ENCODE data around the gene KIAA0753.

KIAA0753 gene

GRCh38 chr17:6654841-6655731 is 14.6 kb upstream of the KIAA0753 start:
- H3K27ac ChIP-seq (ENCODE audit: low read length), result no peak overlapping the region
- H3K9me3 ChIP-seq (ENCODE audit: control insufficient read depth in 1 of 2, low read length in 2 of 2), result no peaks in the 10 kb centered on the region
- H3K4me1 ChIP-seq (ENCODE audit: control insufficient read depth in 1 of 2, insufficient read depth in 2 of 2, low read length in 2 of 2), result peaks cover 9 to 29% of the 10 kb centered on the region in 2 donors
- peaks cover 13% of the 10 kb centered on the region for H3K27me3 ChIP-seq (ENCODE audit: low read depth, low read length)
- H3K36me3 ChIP-seq (ENCODE audit: control insufficient read depth in 1 of 2, insufficient read depth in 2 of 2, low read length in 2 of 2), result no peaks in the 10 kb centered on the region
- peak overlapping the region; percentile 5 to 26 for H3K4me3 ChIP-seq (ENCODE audit: low read depth in 1 of 2, low read length in 2 of 2)

DNA sequence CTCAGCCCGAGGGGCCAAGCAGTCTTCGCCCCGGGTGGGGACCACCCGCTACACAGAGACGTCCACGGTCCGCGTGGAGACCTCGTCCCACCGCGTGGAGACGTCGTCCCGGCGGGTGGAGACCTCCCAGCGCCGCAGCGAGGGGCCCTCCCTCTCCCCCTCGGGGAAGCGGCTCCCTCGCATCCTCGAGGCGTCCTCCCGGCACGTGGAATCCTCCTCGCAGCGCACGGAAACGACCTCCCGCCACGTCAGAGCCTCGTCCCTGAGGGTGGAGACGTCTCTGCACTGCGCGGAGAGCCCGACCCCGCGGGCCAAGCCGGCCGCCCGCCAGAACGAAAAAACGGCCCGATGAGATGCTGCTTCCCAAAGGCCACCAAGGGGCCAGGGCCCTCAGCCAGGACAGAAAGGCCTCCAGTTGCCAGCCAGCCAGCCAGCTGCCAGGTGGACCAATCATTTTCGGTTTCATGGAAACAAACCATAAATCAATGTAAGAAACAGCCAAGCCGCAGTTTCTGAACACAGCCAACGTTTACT is 11.5 kb upstream of the KIAA0753 start:
- H3K27ac ChIP-seq (ENCODE audit: low read length), result peak overlapping the region; percentile 31
- peaks cover 17 to 23% of the 10 kb centered on the region in 2 donors for H3K36me3 ChIP-seq (ENCODE audit: control insufficient read depth in 1 of 2, insufficient read depth in 2 of 2, low read length in 2 of 2)
- peaks cover 13 to 37% of the 10 kb centered on the region in 2 donors for H3K4me1 ChIP-seq (ENCODE audit: control insufficient read depth in 1 of 2, insufficient read depth in 2 of 2, low read length in 2 of 2)
- H3K4me3 ChIP-seq (ENCODE audit: low read depth in 1 of 2, low read length in 2 of 2), result peak overlapping the region; percentile 84 to 99
- peaks cover 13% of the 10 kb centered on the region for H3K27me3 ChIP-seq (ENCODE audit: low read depth, low read length)
- H3K9me3 ChIP-seq (ENCODE audit: control insufficient read depth in 1 of 2, low read length in 2 of 2), result no peaks in the 10 kb centered on the region

DNA sequence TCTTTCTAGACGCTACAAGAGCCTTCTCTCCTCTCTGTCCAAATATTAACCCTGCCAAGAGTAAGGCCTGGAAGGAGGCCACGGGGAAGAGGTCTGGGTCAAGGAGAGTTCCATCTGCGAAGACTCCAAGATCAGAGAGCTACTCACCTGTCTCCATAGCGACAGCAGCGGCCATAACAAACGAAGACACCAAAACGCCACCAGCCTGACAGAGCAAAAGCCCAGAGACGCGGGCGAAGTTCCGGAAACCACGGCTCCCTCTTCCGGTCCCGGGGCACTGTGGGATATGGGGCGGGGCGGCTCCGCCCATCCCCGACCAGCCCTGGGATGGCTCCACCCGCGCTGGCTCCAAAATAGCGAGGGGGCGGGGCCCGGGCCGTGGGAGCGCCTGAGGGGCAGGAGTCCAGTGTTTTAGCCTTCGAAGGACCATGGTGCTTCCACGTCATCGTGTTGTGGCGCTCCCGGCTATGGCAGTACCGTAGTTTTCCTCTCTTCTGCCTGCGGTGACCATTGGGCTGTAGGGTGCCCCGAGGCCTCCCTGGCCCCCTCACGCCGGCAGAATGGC is 10.9 kb upstream of the KIAA0753 start, which contains the start of the genes C17orf100 and MED31:
Gene C17orf100, plus strand, starts transcription at position 409 of the 565 bp plus-strand sequence. Its CDS starts 152 bp downstream, at position 561.
Gene MED31, minus strand, starts transcription at position 252 of the 565 bp plus-strand sequence. Its CDS starts 77 bp downstream, at position 175.
- Histone ChIP-seq H3K27ac (ENCODE audit: low read length) (peak within 1 kb of the TSS; percentile 96), H3K4me1 (ENCODE audit: control insufficient read depth in 1 of 2, insufficient read depth in 2 of 2, low read length in 2 of 2) (peaks cover 13 to 37% of the 10 kb centered on the region in 2 donors), H3K36me3 (ENCODE audit: control insufficient read depth in 1 of 2, insufficient read depth in 2 of 2, low read length in 2 of 2) (peaks cover 17 to 24% of the 10 kb centered on the region in 2 donors), H3K4me3 (ENCODE audit: low read depth in 1 of 2, low read length in 2 of 2) (peak within 1 kb of the TSS; percentile 84 to 99), H3K9me3 (ENCODE audit: control insufficient read depth in 1 of 2, low read length in 2 of 2) (no peaks in the 10 kb centered on the region), H3K27me3 (ENCODE audit: low read depth, low read length) (peaks cover 13% of the 10 kb centered on the region)

DNA sequence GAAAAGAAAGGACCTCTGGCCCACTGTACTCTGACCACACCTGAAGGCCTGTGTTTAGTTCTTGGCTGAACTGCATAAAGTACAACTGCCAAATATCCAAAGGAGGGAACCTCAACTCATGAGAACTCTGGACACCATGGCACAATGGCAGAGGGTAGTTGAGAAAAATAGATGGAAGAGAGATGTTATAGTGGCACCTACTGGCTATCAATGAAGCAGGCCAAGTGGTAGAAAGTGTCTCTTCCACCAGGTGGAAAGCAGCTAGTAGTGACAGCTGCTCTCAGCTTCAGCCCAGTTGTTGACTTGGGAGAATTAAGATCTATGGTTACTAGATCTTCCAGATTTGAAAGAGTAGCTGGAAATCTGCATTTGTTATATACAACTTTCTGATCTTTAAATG is 7.7 kb upstream of the KIAA0753 start:
- Histone ChIP-seq H3K36me3 (ENCODE audit: control insufficient read depth in 1 of 2, insufficient read depth in 2 of 2, low read length in 2 of 2) (peaks cover 31 to 45% of the 10 kb centered on the region in 2 donors), H3K4me1 (ENCODE audit: control insufficient read depth in 1 of 2, insufficient read depth in 2 of 2, low read length in 2 of 2) (peaks cover 13 to 24% of the 10 kb centered on the region in 2 donors), H3K27ac (ENCODE audit: low read length) (no peak overlapping the region), H3K27me3 (ENCODE audit: low read depth, low read length) (no peaks in the 10 kb centered on the region), H3K9me3 (ENCODE audit: control insufficient read depth in 1 of 2, low read length in 2 of 2) (no peaks in the 10 kb centered on the region), H3K4me3 (ENCODE audit: low read depth in 1 of 2, low read length in 2 of 2) (no peak overlapping the region)

GRCh38 chr17:6643451-6644125 is 3.1 kb upstream of the KIAA0753 start:
- Histone ChIP-seq H3K27ac (ENCODE audit: low read length) (no peak overlapping the region), H3K9me3 (ENCODE audit: control insufficient read depth in 1 of 2, low read length in 2 of 2) (no peaks in the 10 kb centered on the region), H3K4me1 (ENCODE audit: control insufficient read depth in 1 of 2, insufficient read depth in 2 of 2, low read length in 2 of 2) (peaks cover 0 to 23% of the 10 kb centered on the region in 2 donors), H3K36me3 (ENCODE audit: control insufficient read depth in 1 of 2, insufficient read depth in 2 of 2, low read length in 2 of 2) (peaks cover 25 to 43% of the 10 kb centered on the region in 2 donors), H3K4me3 (ENCODE audit: low read depth in 1 of 2, low read length in 2 of 2) (no peak overlapping the region), H3K27me3 (ENCODE audit: low read depth, low read length) (no peaks in the 10 kb centered on the region)

DNA sequence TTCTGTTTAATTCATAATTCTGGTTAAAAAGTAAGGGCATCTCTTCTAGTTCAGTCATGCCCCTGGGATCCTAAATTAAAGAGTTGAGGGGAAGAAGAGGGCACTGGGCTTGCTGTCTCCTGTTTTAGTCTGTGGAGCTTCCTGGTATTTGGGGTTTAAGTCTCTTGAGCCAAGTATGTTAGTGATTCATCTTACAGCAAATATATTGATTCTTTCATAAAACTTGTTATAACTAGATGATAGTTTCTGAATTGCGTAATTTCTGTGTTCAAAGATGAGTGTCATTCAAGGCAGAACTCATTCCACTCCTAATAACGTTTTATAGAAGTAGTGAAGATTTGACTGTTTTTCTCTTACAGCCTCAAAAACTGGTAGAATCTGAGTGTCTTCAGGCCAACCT is 2.1 kb upstream of the KIAA0753 start:
- no peaks in the 10 kb centered on the region for H3K9me3 ChIP-seq (ENCODE audit: control insufficient read depth in 1 of 2, low read length in 2 of 2)
- peaks cover 16 to 34% of the 10 kb centered on the region in 2 donors for H3K36me3 ChIP-seq (ENCODE audit: control insufficient read depth in 1 of 2, insufficient read depth in 2 of 2, low read length in 2 of 2)
- no peak overlapping the region for H3K27ac ChIP-seq (ENCODE audit: low read length)
- peaks cover 0 to 27% of the 10 kb centered on the region in 2 donors for H3K4me1 ChIP-seq (ENCODE audit: control insufficient read depth in 1 of 2, insufficient read depth in 2 of 2, low read length in 2 of 2)
- H3K4me3 ChIP-seq (ENCODE audit: low read depth in 1 of 2, low read length in 2 of 2), result no peak overlapping the region
- no peaks in the 10 kb centered on the region for H3K27me3 ChIP-seq (ENCODE audit: low read depth, low read length)

- peak overlapping the region; percentile 79 to 96 for H3K4me3 ChIP-seq (ENCODE audit: low read depth in 1 of 2, low read length in 2 of 2)
- H3K9me3 ChIP-seq (ENCODE audit: control insufficient read depth in 1 of 2, low read length in 2 of 2), result no peaks in the 10 kb centered on the region
- H3K27me3 ChIP-seq (ENCODE audit: low read depth, low read length), result no peaks in the 10 kb centered on the region
- peaks cover 16 to 28% of the 10 kb centered on the region in 2 donors for H3K36me3 ChIP-seq (ENCODE audit: control insufficient read depth in 1 of 2, insufficient read depth in 2 of 2, low read length in 2 of 2)
- peak overlapping the region; percentile 93 for H3K27ac ChIP-seq (ENCODE audit: low read length)
- peaks cover 0 to 27% of the 10 kb centered on the region in 2 donors for H3K4me1 ChIP-seq (ENCODE audit: control insufficient read depth in 1 of 2, insufficient read depth in 2 of 2, low read length in 2 of 2)
Observed at GRCh38 chr17:6641247-6641863, 844 bp upstream of the KIAA0753 start.

DNA sequence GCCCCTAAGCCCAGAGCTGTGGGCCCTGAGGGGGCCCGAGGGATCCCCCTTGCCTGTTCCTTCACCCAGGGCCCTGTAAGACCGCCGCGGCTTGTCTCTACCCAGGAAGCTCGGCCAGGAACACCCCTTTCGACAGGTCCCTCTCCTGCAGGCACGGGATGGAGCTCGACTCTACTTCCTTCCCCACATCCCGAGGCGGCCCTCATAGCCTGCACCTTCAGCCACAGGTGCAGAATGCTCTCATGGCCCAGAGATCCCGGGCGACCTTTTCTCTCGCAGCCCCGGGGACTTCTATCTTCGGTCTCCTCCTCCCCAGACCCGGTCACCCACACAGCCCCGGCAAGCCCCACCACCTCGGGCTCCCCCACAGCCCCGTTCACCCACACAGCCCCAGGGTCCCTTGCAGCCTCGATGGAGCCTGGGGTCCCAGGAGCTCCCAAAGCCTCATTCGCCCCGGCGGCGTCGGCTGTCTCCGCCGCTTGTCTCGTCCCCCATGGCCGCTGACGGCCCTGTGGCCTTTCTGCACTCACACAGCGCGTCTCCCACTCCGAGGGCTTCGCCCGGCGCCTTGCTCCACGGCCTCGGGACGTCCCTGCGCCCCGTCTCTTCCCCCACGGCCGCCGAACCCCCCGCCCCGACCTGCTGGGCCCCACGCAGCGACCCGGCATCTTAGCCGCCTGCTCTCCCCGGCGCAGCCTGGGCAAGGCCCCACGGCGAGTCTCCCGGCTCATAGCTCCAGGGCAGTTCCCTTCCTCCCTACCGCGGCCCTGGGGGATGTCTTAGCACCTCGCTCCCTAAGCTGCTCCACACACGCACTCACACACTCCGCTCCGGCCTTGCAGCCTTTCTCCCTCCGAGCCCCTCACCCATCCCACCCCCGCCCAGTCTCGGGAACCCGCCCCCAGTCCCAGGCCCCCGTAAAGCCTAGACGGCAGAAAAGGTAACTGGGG is 650 bp downstream of the KIAA0753 start:
- Histone ChIP-seq H3K9me3 (ENCODE audit: control insufficient read depth in 1 of 2, low read length in 2 of 2) (no peaks in the 10 kb centered on the region), H3K4me3 (ENCODE audit: low read depth in 1 of 2, low read length in 2 of 2) (peak overlapping the region; percentile 79 to 96), H3K4me1 (ENCODE audit: control insufficient read depth in 1 of 2, insufficient read depth in 2 of 2, low read length in 2 of 2) (peaks cover 0 to 27% of the 10 kb centered on the region in 2 donors), H3K27ac (ENCODE audit: low read length) (peak overlapping the region; percentile 93), H3K36me3 (ENCODE audit: control insufficient read depth in 1 of 2, insufficient read depth in 2 of 2, low read length in 2 of 2) (peaks cover 16 to 23% of the 10 kb centered on the region in 2 donors), H3K27me3 (ENCODE audit: low read depth, low read length) (no peaks in the 10 kb centered on the region)

- Histone ChIP-seq H3K36me3 (ENCODE audit: control insufficient read depth in 1 of 2, insufficient read depth in 2 of 2, low read length in 2 of 2) (peaks cover 10 to 16% of the 10 kb centered on the region in 2 donors), H3K27me3 (ENCODE audit: low read depth, low read length) (no peaks in the 10 kb centered on the region), H3K27ac (ENCODE audit: low read length) (no peak overlapping the region), H3K9me3 (ENCODE audit: control insufficient read depth in 1 of 2, low read length in 2 of 2) (no peaks in the 10 kb centered on the region), H3K4me3 (ENCODE audit: low read depth in 1 of 2, low read length in 2 of 2) (peak overlapping the region; percentile 79 to 96), H3K4me1 (ENCODE audit: control insufficient read depth in 1 of 2, insufficient read depth in 2 of 2, low read length in 2 of 2) (peaks cover 0 to 27% of the 10 kb centered on the region in 2 donors)
Observed at GRCh38 chr17:6639014-6639585, 1.4 kb downstream of the KIAA0753 start.

All from muscle layer of duodenum (tissue), 2 donors.